Mesendoderm (in vitro differentiated cells): Measurements from ENCODE around the gene THBD.

ENCODE experiments used
- DNase-seq: peaks from one replicate; pipeline ENCODE4 v3.0.0; 2013
- H2AK5ac ChIP-seq: 2 replicates; pipeline ENCODE4 v1.6.1; 2013; ENCODE audit warnings: low read length, inconsistent platforms
- H2BK120ac ChIP-seq: 2 replicates; pipeline ENCODE4 v1.6.1; 2013; ENCODE audit warnings: low read depth, mild to moderate bottlenecking, low read length, moderate library complexity, mixed read lengths
- H2BK15ac ChIP-seq: replicated peaks from 2 replicates; pipeline ENCODE4 v1.6.1; 2013; ENCODE audit warnings: low read depth, mild to moderate bottlenecking, moderate library complexity
- H2BK5ac ChIP-seq: 2 replicates; pipeline ENCODE4 v1.6.1; 2013; ENCODE audit warnings: low read length, inconsistent platforms
- H3K18ac ChIP-seq: 2 replicates; pipeline ENCODE4 v1.6.1; 2013; ENCODE audit warnings: mild to moderate bottlenecking, low read length, mixed read lengths
- H3K23ac ChIP-seq: one replicate; pipeline ENCODE4 v1.6.1; 2013; ENCODE audit warnings: low read length
- H3K27ac ChIP-seq: 2 replicates; pipeline ENCODE4 v1.5.1; 2013; ENCODE audit warnings: low read depth, mild to moderate bottlenecking, inconsistent platforms, low read length, moderate library complexity
- H3K27me3 ChIP-seq: 2 replicates; pipeline ENCODE4 v1.6.1; 2013; ENCODE audit warnings: low read length, control low read depth, mild to moderate bottlenecking, inconsistent platforms; ENCODE audit not compliant: insufficient read depth, poor library complexity
- H3K36me3 ChIP-seq: 2 replicates; pipeline ENCODE4 v1.6.1; 2013; ENCODE audit warnings: low read length, inconsistent platforms; ENCODE audit not compliant: control insufficient read depth, insufficient read depth
- H3K4ac ChIP-seq: one replicate; pipeline ENCODE4 v1.6.1; 2013; ENCODE audit warnings: low read depth, mild to moderate bottlenecking, low read length, moderate library complexity
- H3K4me1 ChIP-seq: 2 replicates; pipeline ENCODE4 v1.6.1; 2013; ENCODE audit warnings: low read depth, low read length, inconsistent platforms; ENCODE audit not compliant: control insufficient read depth
- H3K4me2 ChIP-seq: 2 replicates; pipeline ENCODE4 v1.6.1; 2013; ENCODE audit warnings: low read length
- H3K4me3 ChIP-seq: 2 replicates; pipeline ENCODE4 v1.5.1; 2013; ENCODE audit warnings: mild to moderate bottlenecking, low read length
- H3K56ac ChIP-seq: one replicate; pipeline ENCODE4 v1.6.1; 2013; ENCODE audit warnings: low read length
- H3K79me1 ChIP-seq: 2 replicates; pipeline ENCODE4 v1.6.1; 2013; ENCODE audit warnings: low read length, inconsistent platforms
- H3K79me2 ChIP-seq: 2 replicates; pipeline ENCODE4 v1.6.1; 2013; ENCODE audit warnings: mild to moderate bottlenecking, low read length; ENCODE audit not compliant: control insufficient read depth, insufficient read depth
- H3K9ac ChIP-seq: 2 replicates; pipeline ENCODE4 v1.6.1; 2013; ENCODE audit warnings: low read length, inconsistent platforms
- H4K5ac ChIP-seq: one replicate; pipeline ENCODE4 v1.6.1; 2013; ENCODE audit warnings: low read length
- H4K8ac ChIP-seq: one replicate; pipeline ENCODE4 v1.6.1; 2013; ENCODE audit warnings: low read depth, mild to moderate bottlenecking, control low read depth, low read length, moderate library complexity
- WGBS: extraction: QIAGEN DNeasy Blood & Tissue Kit; methylation state at CpG from one replicate; pipeline ENCODE4 v1.1.7; 2013; ENCODE audit warnings: low lambda C conversion rate, missing lambda C conversion rate; ENCODE audit not compliant: insufficient coverage; ENCODE audit errors: extremely low coverage; 5-methylcytosine and 5-hydroxymethylcytosine counted together

The THBD gene

GRCh38 chr20:23048283-23049200 is 930 bp downstream of the THBD start:
- H3K23ac ChIP-seq, result peak overlapping the region; percentile 33
- peaks cover 6% of the 10 kb centered on the region for H3K4me1 ChIP-seq
- peaks cover 10% of the 10 kb centered on the region for H3K27me3 ChIP-seq
- H4K8ac ChIP-seq, result no peak overlapping the region
- no peak overlapping the region for H2BK5ac ChIP-seq
- peak overlapping the region; percentile 77 for H3K56ac ChIP-seq
- no CpG with 5 or more reads among the region's 92 CpGs for WGBS
- H3K27ac ChIP-seq, result no peak overlapping the region
- H3K79me1 ChIP-seq, result no peaks in the 10 kb centered on the region
- H3K79me2 ChIP-seq, result no peaks in the 10 kb centered on the region
- H3K9ac ChIP-seq, result peak overlapping the region; percentile 40
- no peak overlapping the region for H3K4me3 ChIP-seq
- H3K4me2 ChIP-seq, result peak overlapping the region; percentile 45
- no peak overlapping the region for H2AK5ac ChIP-seq
- H3K4ac ChIP-seq, result no peak overlapping the region
- H4K5ac ChIP-seq, result no peak overlapping the region
- no peak overlapping the region for H2BK120ac ChIP-seq
- no peaks in the 10 kb centered on the region for H3K36me3 ChIP-seq
- peak; percentile 74 for DNase-seq
- H2BK15ac ChIP-seq, result no peak overlapping the region
- no peak overlapping the region for H3K18ac ChIP-seq

- Histone ChIP-seq H3K4ac (no peak overlapping the region), H3K9ac (no peak overlapping the region), H2AK5ac (no peak overlapping the region), H3K23ac (peak overlapping the region; percentile 33), H2BK120ac (no peak overlapping the region), H3K4me3 (no peak overlapping the region), H3K36me3 (no peaks in the 10 kb centered on the region), H2BK15ac (no peak overlapping the region), H3K27me3 (peaks cover 10% of the 10 kb centered on the region), H3K79me2 (no peaks in the 10 kb centered on the region), H3K56ac (peak overlapping the region; percentile 64), H4K8ac (no peak overlapping the region), H3K79me1 (no peaks in the 10 kb centered on the region), H3K4me1 (peaks cover 13% of the 10 kb centered on the region), H4K5ac (no peak overlapping the region), H2BK5ac (no peak overlapping the region), H3K27ac (no peak overlapping the region), H3K18ac (no peak overlapping the region), H3K4me2 (no peak overlapping the region)
- peak; percentile 43 for DNase-seq
- WGBS, result no CpG with 5 or more reads among the region's 47 CpGs
Observed at GRCh38 chr20:23047738-23048214, 1.7 kb downstream of the THBD start.

GRCh38 chr20:23047001-23047737 is 2.3 kb downstream of the THBD start:
- no peak overlapping the region for H3K9ac ChIP-seq
- H3K4me1 ChIP-seq, result peaks cover 13% of the 10 kb centered on the region
- H3K4me3 ChIP-seq, result no peak overlapping the region
- no peak overlapping the region for H2BK15ac ChIP-seq
- H3K18ac ChIP-seq, result no peak overlapping the region
- H4K8ac ChIP-seq, result no peak overlapping the region
- no peak overlapping the region for H4K5ac ChIP-seq
- no peak overlapping the region for H3K27ac ChIP-seq
- WGBS, result no CpG with 5 or more reads among the region's 13 CpGs
- no peaks in the 10 kb centered on the region for H3K79me2 ChIP-seq
- H2BK5ac ChIP-seq, result no peak overlapping the region
- no peak for DNase-seq
- no peak overlapping the region for H3K23ac ChIP-seq
- H3K4me2 ChIP-seq, result no peak overlapping the region
- H2AK5ac ChIP-seq, result no peak overlapping the region
- H3K56ac ChIP-seq, result no peak overlapping the region
- H2BK120ac ChIP-seq, result no peak overlapping the region
- peaks cover 10% of the 10 kb centered on the region for H3K27me3 ChIP-seq
- no peaks in the 10 kb centered on the region for H3K79me1 ChIP-seq
- H3K4ac ChIP-seq, result no peak overlapping the region
- H3K36me3 ChIP-seq, result no peaks in the 10 kb centered on the region

- no peak overlapping the region for H3K4me2 ChIP-seq
- no peaks in the 10 kb centered on the region for H3K79me2 ChIP-seq
- no peak overlapping the region for H3K4ac ChIP-seq
- no peak overlapping the region for H2BK5ac ChIP-seq
- H2BK120ac ChIP-seq, result no peak overlapping the region
- no peak overlapping the region for H4K5ac ChIP-seq
- peaks cover 10% of the 10 kb centered on the region for H3K27me3 ChIP-seq
- no peak overlapping the region for H3K18ac ChIP-seq
- H2AK5ac ChIP-seq, result no peak overlapping the region
- DNase-seq, result no peak
- H3K4me1 ChIP-seq, result peaks cover 13% of the 10 kb centered on the region
- no peak overlapping the region for H3K56ac ChIP-seq
- no peaks in the 10 kb centered on the region for H3K79me1 ChIP-seq
- H4K8ac ChIP-seq, result no peak overlapping the region
- no peak overlapping the region for H3K23ac ChIP-seq
- H3K9ac ChIP-seq, result no peak overlapping the region
- no peak overlapping the region for H3K27ac ChIP-seq
- no peak overlapping the region for H2BK15ac ChIP-seq
- no peak overlapping the region for H3K4me3 ChIP-seq
- H3K36me3 ChIP-seq, result no peaks in the 10 kb centered on the region
Observed at GRCh38 chr20:23046431-23046830, 3.0 kb downstream of the THBD start.

GRCh38 chr20:23043376-23043775 is 6.1 kb downstream of the THBD start:
- Histone ChIP-seq H3K23ac (no peak overlapping the region), H4K8ac (no peak overlapping the region), H3K56ac (no peak overlapping the region), H3K27ac (no peak overlapping the region), H2BK15ac (no peak overlapping the region), H3K4me3 (no peak overlapping the region), H2BK120ac (no peak overlapping the region), H3K4me1 (peaks cover 11% of the 10 kb centered on the region), H3K4ac (no peak overlapping the region), H3K18ac (no peak overlapping the region), H4K5ac (no peak overlapping the region), H2BK5ac (no peak overlapping the region), H3K4me2 (no peak overlapping the region), H3K9ac (no peak overlapping the region), H3K27me3 (peaks cover 10% of the 10 kb centered on the region), H3K79me1 (no peaks in the 10 kb centered on the region), H3K79me2 (no peaks in the 10 kb centered on the region), H2AK5ac (no peak overlapping the region), H3K36me3 (no peaks in the 10 kb centered on the region)
- no CpG with 5 or more reads among the region's 6 CpGs for WGBS
- DNase-seq, result peak; percentile 51
